Inflammatory macrophage (primary cell): ENCODE results near the gene LAMP5.

ENCODE experiments used
- DNase-seq, 2 donors: peaks; one replicate each; pipeline ENCODE4 v3.0.0-alpha.2; 2020 to 2022
- total RNA-seq, 18 experiments: gene quantifications; one replicate each; lab custom pipeline; 2026; ENCODE audit warnings: mixed read lengths in 6 of 18, inconsistent platforms in 2 of 18; lab: John Stamatoyannopoulos, UW

The LAMP5 gene, protein sequence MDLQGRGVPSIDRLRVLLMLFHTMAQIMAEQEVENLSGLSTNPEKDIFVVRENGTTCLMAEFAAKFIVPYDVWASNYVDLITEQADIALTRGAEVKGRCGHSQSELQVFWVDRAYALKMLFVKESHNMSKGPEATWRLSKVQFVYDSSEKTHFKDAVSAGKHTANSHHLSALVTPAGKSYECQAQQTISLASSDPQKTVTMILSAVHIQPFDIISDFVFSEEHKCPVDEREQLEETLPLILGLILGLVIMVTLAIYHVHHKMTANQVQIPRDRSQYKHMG
- 0.08 to 4.0 (median 1.9) reads per million in 18 experiments for total RNA-seq

DNA sequence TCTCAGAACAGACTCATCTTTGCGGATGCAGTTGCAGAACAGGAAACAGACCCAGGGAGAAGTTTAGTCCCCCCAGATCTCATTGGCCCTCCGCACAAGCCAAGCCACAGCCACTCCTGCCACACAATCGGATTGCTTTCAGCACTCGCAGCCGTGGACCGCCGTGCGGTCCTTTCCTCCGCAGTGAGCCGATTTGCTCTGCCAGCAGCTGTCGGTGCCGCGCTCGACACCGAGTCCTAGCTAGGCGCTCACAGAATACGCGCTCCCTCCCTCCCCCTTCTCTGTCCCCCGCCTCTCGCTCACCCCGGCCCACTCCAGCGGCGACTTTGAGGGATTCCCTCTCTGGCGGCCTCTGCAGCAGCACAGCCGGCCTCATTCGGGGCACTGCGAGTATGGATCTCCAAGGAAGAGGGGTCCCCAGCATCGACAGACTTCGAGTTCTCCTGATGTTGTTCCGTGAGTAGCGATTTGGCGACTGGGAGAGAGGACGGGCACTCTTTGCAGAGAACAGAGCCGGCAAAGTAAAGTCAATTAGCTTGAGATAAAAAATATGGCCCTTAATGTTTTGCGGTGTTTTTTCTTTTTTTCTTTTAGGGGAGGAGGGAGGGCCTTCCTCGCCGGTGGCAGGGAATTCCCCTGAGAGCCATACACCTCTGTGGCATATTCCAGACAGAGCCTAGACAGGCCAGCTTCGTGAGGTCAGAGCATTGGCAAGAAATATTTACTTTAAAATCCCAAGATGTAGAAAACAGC is at the start of gene LAMP5:
Gene LAMP5 (plus strand): TSS at position 130 of the 753 bp plus-strand sequence. CDS start 263 bp downstream, at position 393.
- peak; percentile 23 to 59 for DNase-seq

GRCh38 chr20:9467995-9468394 is 46.4 kb upstream of the LAMP5 start:
- peak; percentile 24 to 29 for DNase-seq

DNA sequence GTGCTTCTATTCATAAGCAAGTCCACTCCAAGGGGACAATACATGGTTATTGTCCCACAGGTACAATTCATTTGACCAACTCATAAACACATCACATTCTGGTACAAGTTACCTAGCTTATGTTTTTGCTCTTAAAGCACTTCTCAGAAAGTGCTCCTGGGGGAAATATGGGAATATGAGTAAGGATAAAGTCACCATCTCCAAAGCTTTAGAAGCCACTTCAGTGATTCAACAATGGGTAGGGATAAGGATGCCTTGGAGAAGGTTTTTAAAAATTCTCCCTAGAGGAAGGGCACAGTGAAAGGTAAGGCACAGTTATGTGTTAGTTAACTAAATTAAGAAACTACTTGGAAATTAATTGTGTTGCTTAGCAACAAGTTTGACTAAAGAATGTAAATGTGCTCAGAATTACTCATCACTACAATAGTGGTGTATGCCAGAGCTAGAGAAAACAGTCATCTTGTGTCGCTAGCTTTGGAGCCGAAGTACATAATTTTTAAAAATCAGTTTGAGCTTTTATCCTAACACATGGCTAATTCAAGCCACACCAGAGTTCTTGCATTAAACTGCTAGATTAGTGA is 39.5 kb upstream of the LAMP5 start:
- DNase-seq, result no peak

DNA sequence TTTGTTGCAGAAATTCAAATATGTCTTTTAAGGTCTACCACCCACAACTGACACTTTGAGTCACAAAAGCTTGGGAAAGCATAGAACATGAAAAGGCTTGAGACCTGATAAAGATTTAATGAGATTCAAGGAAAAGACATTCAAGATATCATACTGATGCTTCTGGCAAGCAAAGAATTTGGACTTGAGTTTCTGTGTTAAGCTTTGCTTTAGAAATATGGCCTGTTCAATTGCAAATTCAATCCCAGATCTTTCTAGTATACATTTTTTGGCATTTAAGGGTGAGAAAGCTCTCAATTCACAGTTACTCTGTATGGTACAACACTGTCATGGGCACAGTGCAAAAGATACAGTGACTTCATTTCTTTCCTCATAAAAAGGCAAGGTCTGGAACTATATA is 38.9 kb upstream of the LAMP5 start:
- DNase-seq, result no peak

DNA sequence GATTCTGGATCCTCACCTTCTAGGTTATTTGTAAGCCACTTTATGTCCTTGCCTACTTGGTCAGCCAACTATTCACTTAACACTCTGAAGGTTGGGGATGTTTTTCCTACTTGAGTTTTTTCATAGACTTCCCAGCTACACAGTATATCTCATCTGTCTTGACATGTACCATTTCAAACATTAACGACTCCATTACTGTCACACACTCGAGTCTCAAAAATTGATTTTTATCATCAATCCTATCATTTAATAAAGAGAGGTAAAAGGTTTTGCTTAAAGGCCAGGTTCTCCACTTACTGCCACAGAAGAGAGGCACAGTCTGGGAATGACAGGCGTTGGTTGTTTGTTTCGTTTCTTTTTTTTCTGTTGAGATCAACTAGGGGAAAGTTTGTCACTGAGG is 38.2 kb upstream of the LAMP5 start:
- no peak for DNase-seq

DNA sequence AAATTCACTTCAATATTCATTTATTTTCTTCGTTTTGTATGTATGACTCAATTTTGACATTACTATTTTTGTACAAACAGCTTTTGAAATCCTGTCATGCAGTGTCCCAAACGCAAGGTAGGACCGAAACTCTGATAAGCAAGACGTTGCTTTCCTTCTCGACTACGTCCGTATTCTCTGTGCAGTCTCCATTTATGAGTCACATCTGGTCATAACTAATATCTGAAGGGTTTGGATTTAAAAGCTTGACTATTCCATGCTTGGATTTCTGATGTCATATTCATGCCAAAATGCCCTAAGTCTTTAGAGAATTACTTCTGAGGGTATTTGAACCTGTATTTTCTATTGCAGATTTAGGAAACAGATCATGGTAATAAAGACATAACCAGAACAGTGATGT is 37.8 kb upstream of the LAMP5 start:
- DNase-seq, result no peak

DNA sequence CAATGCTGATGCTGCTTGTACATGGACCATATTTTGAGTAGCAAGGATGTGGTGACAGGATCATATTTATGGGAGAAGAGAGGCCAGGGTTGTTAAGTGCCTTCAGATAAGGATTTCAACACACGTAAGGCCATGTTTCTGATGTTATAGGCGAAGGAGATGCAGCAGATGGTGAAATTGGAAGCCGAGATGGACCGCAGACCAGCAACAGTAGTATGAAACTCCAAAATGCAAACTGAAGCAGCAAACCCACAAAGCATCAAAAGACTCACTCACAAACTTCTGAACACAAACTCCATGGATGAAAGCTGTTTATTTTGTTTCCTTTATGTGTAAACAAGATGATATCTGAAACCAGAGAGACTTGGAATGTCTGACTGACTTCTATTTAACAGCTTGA is 35.6 kb upstream of the LAMP5 start:
- no peak for DNase-seq

DNA sequence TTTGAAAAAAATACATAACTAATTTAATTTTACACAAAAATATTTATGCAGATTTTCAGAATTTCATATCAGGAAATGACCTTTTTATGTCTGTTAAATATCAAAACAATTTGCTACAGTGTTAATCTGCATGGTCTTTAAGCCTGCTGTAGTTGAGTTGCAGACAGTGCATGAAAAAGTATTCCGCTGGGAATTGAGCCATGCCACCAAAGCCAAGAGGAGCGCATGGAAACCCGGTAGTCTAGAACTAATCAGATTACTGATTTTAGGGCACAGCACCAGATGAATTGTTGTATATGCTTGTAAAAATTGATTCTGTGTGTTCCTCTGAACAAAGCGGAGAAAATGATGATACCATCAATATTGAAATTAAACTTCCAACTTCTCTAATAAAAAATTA is 34.3 kb upstream of the LAMP5 start:
- DNase-seq, result no peak

- DNase-seq, result peak; percentile 61 to 87
Observed at GRCh38 chr20:9482180-9482579, 32.2 kb upstream of the LAMP5 start.

GRCh38 chr20:9483131-9483530 is 31.3 kb upstream of the LAMP5 start:
- DNase-seq, result no peak

DNA sequence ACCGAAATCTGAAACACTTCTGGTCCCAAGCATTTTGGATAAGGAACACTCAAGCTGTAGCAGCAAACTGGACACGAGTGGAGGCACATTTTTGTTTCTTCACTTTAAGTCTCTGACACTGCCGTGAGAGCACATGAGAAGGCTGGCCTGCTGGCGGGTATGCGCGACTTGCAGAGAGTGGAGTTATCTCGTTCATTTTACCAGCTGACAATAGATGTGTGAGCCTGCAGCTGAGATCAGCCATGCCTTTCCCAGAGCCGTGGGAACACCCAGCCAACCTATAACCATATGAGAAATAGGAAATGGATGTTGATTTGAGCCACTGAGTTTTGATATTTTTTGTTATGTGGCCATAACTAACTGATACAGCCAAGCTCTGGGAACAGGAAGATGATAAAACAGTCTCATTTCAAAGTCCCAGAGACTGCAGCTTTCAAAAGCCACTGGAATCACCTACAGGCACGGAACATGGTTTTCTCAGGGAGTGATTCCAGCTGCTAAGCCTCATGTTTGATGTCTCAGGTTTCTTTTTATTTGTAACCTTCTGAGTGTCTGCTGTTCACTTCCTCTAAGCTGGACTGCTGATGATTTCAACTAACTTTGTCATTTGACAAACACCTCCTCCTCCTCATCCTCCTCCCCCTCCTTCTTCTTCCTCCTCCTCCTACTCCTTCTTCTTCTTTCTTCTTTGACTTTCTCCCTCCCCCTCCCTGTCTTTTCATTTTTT is 28.6 kb upstream of the LAMP5 start:
- DNase-seq, result peak; percentile 60 to 62

GRCh38 chr20:9487231-9487630 is 27.2 kb upstream of the LAMP5 start:
- peak; percentile 33 to 57 for DNase-seq

DNA sequence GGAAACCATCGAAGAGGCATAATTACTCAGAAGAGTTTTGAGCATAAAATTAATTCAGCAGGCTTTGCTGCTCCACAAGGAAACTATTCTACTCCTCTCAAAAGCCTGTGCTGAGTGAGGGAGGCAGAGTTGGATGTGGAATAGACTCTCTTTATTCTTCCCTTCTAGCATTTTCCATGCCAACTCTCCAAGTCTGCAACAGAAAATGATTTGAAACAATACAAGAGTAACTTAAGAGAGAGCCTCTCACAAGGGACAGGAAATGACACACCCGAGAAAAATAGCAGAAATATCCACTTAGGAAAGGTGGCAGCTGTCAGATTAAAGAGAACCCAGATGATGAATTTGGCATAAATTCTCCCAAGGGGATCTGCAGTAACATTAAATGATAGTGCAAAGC is 26.3 kb upstream of the LAMP5 start:
- peak in 1 of 2 donors; percentile 19 for DNase-seq

GRCh38 chr20:9490161-9490560 is 24.2 kb upstream of the LAMP5 start:
- no peak for DNase-seq

DNA sequence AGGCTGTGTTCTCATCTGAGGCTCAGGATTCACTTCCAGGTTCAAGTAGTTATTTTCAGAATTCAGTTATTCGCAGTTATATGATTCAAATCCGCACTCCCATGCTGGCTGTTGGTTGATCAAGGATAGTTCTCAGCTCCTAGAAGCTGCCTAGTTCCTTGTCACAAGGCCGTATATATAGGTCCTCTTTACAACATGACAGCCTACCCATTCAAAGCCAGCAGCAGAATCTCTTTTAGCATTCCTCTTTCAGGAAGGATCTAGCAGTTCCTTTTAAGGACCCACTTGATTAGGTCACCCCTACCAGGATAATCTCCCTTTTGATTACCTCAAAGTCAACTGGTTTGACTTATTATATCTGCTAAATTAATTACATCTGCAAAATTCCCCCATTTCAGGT is 23.8 kb upstream of the LAMP5 start:
- peak; percentile 56 to 75 for DNase-seq

DNA sequence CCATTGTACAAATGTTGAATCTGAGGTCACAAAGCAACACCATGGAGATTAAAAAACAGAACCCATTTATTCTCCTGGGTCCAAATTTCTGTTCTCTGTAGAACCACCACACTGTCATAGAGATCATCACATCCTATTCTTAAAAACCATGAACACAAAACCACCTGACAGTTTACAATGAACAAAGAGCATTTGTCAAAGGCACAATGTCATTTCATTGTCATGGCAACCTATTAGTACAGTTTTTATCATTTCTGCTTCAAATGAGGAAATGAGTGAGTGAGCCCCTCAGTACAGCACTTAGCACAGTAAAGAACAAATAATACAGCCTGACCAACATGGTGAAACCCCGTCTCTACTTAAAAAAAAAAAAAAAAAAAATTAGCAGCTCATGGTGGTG is 23.1 kb upstream of the LAMP5 start:
- DNase-seq, result peak; percentile 46 to 74

- DNase-seq, result no peak
Observed at GRCh38 chr20:9492067-9492466, 22.3 kb upstream of the LAMP5 start.

- DNase-seq, result no peak
Observed at GRCh38 chr20:9493803-9494202, 20.6 kb upstream of the LAMP5 start.

- DNase-seq, result no peak
Observed at GRCh38 chr20:9495701-9496100, 18.7 kb upstream of the LAMP5 start.

DNA sequence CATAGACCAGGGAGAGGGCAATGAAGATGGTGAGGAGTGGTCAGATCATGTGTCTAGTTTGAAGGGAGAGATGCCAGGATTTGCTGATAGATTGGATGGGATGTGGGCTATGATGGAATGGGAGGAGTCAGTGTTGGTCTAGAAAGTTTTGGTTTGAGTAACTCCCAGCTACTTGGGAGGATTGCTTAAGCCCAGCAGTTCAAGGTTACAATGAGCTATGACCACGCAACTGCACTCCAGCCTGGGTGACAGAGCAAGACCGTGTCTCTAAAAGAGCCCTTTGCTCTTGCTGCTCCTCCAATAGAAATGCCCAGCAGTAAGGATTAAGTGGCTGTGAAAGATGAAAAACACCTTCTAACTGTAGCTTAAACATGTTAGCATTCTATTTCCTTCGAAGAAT is 18.2 kb upstream of the LAMP5 start:
- DNase-seq, result peak; percentile 67 to 74

GRCh38 chr20:9498322-9498721 is 16.1 kb upstream of the LAMP5 start:
- DNase-seq, result peak; percentile 83 to 91

DNA sequence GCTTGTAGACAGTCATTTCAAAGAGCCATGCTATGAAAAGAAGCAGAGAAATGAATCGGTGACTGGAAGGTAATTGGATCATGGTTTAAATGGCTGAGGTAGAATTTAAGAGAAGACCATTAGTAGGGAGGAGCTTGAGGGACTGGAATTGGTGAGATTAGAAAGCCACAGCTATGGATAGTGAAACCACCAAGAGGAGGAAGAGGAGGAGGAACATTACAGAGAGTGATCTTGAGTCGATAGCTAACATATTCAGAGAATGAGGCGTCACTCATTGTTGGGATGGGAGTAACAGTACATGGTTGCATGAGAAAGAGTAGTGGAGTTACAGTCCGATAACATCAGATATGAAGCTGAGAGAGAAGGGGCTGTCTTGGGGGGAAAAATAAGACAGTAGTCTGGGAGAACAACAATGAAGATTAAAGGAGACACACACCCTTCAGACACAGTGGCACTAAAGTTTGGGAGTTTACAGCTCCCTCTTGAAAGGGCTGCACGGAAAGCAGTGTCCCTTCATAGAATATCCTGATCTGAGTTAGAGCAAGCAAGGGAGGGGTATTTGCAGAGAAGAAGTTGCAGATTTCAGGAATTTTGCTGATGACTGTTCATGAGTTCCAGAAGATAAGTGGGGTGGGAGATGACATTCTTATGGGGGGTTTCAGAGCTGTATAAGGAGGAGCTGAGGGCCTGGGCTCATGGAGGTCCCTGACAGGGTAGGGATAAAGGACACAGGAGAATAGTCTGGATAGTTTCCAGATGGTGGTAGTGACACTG is 15.1 kb upstream of the LAMP5 start:
- DNase-seq, result peak in 1 of 2 donors; percentile 31
